Posterior vena cava (tissue), 2 donors: ENCODE results near the gene SLC25A46. TPM values are rescaled to one million over a fixed set of nuclear protein-coding genes. Genes with fewer than 3 reads are reported as not detected.
"Not testable (repeated sequence)": the region's sequence is repeated elsewhere in the genome, so short reads cannot be mapped to it uniquely, and the experiment has no call there.

Experiments
- DNase-seq: peaks from one replicate; pipeline ENCODE4 v3.0.0-alpha.2; 2020; ENCODE audit warnings: low spot score
- intact Hi-C, 2 donors: fragments of 100-400 bp; cut with DNase I; formaldehyde crosslinking; loops; one replicate each; pipeline versions ENCODE4 v1.14.1 to v1.14.2; 2022 to 2023
- long read RNA-seq, 2 donors: library from polyadenylated mRNA; unstranded; transcript quantifications; one replicate each; pipeline ENCODE4 v2.0.0, GENCODE V29; 2020 to 2021
- total RNA-seq, 2 donors: library from RNA; stranded (reverse); fragmentation: NEBNext Ultra II Directional; extraction: Animal tissue kit (Norgen Biotek cat#: 25700); gene quantifications; one replicate each; pipeline ENCODE4 v1.2.1, GENCODE V29; 2021
- donor health status: DM: yes; HTN: yes; CAD: no.
- donor health status: DM: yes; HTN: yes; CAD: no.

Gene SLC25A46
- total RNA-seq, result 10 to 100 TPM; 41.1 to 41.4 TPM
- long read RNA-seq, donor 1, full-length matches to known transcripts, result 10 of 13 reads
- long read RNA-seq, donor 1, partial matches to known transcripts, result 1 of 13 reads
- long read RNA-seq, donor 1, other reads (novel, unspliced or antisense), result 2 of 13 reads
- long read RNA-seq, donor 2, transcript SLC25A46-201 (8 exons, 2,385 nt), result major isoform, 10 of 13 reads
- long read RNA-seq, donor 2, partial matches to known transcripts, result 1 of 13 reads
- long read RNA-seq, donor 2, other reads (novel, unspliced or antisense), result 2 of 13 reads

DNA sequence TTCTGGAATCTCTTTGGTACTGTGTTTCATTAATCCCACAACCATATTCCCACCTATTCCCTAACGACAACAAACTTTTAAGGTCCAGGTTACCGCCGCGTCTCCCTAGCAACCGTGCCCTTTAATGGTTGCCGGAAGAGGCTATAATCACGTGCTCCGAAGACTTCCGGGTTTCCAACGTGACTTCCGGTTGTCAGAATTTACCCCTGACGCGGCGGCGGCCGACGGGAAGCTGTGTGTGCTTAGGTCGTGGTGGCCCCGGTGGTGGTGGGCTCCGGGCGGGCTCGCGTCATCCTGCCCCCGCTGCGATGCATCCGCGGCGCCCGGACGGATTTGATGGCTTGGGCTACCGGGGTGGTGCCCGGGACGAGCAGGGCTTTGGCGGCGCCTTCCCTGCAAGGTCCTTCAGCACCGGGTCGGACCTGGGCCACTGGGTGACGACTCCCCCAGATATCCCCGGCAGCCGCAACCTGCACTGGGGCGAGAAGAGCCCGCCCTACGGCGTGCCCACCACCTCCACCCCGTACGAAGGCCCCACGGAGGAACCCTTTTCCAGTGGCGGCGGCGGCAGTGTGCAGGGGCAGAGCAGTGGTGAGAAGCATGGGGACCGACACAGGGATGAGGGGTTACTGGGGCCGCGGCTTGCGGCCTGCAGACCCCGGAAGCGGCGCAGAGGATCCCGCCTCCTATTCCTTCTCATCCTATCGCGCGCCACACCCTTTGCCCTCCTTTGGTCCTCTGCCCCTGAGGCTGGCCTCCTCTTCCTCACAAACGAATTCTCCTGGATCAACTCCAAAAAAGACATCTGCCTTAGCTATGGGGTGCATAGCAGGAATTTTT, at the start of gene SLC25A46:
TSS of gene SLC25A46 (plus strand) at position 196 of the 840 bp plus-strand sequence. CDS start at position 309, 113 bp downstream.
- DNase-seq, result peak; percentile 95
- intact Hi-C loops, result no loop called here

DNA sequence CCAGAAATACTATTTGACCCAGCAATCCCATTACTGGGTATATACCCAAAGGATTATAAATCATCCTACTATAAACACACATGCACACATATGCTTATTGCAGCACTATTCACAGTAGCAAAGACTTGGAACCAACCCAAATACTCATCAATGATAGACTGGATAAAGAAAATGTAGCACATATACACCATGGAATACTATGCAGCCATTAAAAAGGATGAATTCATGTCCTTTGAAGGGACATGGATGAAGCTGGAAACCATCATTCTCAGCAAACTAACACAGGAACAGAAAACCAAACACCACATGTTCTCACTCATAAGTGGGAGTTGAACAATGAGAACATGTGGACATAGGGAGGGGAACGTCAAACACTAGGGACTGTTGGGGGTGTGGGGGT, 48.2 kb upstream of the SLC25A46 start:
- intact Hi-C loops, DNase-seq: not testable (repeated sequence)

DNA sequence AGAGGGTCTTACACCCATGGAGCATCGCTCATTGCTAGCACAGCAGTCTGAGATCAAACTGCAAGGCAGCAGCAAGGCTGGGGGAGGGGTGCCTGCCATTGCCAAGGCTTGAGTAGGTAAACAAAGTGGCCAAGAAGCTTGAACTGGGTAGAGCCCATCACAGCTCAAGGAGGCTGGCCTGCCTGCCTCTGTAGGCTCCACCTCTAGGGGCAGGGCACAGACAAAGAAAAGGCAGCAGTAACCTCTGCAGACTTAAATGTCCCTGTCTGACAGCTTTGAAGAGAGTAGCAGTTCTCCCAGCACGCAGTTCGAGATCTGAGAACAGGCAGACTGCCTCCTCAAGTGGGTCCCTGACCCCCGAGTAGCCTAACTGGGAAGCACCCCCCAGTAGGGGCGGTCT, 46.1 kb upstream of the SLC25A46 start:
- DNase-seq, result peak; percentile 51
- intact Hi-C loops, result not testable (repeated sequence)

DNA sequence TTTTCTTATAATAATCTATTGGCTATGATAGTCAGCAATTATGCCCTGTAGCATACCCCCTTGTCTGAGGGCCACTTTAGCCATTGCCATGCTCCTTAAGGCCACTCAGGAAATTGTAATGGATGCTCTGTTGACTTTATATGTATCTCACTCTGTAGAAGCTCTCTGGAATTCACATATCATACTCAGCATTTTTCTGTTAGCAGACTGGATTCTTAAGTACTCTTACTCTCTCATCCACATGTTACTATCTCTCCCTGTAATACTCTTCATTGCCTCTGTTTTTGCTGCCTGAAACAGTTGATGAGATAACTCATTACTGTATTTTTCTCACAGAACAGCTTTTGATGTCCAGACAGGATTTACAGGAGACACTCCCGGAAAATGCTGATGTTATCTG, 36.5 kb upstream of the SLC25A46 start:
- DNase-seq, result no peak
- intact Hi-C loops, result no loop called here

DNA sequence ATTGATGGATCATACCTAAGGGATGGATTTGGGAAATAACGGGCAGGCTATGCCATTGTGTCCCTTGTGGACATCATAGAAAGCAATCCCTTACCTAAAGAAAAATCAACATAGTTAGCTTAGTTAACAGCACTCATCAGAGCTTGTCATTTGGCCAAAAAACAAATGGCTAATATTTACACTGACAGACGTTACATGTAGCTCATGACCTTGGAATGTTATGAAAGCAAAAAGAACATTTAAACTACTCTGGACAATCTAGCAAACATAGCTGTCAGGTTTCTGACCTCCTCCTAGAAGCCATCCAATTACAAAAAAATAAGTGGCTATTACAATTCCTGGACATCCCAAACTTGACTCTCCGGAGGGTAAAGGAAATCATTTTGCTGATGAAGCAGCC, 36.1 kb upstream of the SLC25A46 start:
- DNase-seq, result no peak

DNA sequence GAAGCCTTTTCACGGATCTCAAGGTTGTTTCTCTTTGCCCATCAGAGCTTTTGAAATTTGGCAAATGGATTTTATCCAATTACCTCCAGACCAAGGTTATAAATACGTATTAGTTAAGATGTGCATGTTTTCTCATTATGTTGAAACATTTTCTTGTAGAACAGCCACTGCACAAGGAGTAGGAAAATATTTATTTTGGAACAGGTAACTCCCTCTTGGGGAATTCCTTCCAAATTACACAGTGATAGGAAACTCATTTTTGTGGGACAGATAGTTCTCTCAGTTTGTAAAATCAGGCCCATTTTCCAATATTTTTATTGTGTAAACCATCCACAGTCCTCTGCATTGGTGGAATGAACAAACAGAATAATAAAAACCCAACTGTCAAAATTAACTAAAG, 35.3 kb upstream of the SLC25A46 start:
- intact Hi-C loops, result no loop called here
- DNase-seq, result no peak

More for the DNA sequence above, 36.1 kb upstream of the SLC25A46 start:
- intact Hi-C loops, result no loop called here

DNA sequence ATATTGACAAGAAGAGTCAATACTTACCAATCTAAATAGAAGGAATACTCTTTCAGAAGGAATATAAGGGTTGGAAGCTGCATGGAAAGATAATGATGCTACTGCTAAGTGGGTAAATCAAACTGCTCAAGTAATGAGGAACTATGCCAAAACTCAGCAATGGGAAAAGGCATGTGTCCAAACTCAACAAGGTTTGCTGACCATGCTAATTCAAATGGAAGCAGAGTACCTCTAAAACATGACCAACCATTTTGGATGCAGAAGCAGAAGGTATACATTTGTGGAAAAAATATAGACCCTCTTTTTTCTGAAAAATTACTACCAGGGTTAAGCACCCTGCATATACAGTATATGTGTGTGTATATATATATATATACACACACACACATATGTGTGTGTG, 33.5 kb upstream of the SLC25A46 start:
- intact Hi-C loops, result no loop called here
- no peak for DNase-seq

DNA sequence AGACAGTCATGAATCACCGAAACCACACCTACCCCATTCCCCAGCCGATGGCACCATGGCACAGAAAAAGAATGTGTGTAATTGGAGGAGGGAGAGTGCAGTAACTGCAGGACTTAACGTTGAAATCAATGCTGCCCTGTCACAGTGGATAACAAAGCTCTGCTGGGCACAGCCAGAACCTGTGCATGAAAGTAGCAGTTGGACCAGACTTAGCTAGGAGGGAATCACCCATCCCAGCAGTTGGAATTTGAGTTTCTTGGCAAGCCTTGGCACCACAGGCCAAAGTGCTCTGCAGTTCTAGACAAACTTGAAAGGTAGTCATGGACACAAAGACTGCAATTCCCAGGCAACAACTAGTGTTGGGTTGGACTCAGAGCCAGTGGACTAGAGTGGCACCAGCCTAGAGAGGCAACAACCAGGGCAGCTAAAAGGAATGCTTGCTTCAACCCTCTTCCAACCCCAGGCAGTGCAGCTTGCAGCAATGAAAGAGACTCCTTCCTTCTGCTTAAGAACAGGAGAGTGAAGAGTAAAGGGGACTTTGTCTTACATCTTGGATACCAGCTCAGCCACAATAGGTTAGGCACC, 31.5 kb upstream of the SLC25A46 start:
- intact Hi-C loops, result no loop called here
- no peak for DNase-seq

DNA sequence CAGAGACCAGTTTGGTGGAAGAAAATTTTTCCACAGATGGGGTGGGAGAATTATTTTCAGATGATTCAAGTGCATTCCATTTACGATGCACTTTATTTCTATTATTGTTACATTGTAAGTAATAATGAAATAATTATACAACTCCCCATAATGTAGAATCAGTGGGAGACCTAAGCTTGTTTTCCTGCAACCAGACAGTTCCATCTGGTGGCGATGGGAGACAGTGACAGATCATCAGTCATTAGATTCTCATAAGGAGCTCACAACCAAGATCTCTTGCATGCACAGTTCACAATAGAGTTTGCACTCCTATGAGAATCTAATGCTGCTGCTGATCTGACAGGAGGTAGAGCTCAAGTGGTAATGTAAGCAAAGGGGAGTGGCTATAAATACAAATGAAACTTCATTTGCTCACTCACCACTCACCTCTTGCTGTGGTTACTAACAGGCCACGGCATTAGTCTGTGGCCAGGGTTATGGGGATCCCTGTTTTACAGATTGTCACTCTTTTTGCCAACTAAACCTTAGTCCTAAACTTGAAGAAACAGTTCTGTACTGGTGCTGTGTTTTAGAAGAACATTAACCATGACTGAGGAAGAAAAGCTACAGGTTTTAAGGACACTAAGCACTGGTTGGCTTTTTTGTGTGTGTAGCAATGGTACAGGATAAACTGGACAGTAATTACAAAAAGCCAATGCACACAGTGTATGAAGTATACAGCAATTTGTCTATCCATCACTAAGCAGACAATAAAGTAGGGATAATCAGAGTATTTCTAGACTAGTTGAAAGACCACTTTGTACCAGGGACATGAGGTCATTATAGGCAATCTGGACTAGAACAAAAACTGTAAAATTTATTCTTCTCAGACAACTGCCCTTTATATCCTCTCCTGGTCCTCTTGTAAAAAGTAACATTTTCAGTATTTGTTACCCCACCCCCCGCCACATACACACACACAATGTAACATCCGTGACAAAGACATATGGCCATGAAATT, 22.3 kb upstream of the SLC25A46 start:
- no peak for DNase-seq
- intact Hi-C loops, result no loop called here

DNA sequence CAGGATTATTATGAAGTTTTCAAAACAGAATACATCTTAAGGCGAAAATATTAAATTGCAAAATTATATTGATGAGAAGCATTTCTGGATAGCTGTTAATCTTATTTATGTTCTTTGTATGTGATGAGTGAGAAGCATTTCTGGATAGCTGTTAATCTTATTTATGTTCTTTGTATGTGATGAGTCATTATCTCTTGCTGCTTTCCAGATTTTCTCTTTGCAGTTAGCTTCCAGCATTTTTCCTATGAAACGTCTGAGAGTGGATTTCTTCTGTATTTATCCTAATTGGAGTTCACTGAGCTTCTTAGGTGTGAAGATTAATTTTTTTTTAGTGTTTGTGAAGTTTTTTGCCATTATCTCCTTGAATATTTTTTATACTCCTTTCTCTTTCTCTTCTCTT, 20.5 kb upstream of the SLC25A46 start:
- intact Hi-C loops, result no loop called here
- DNase-seq, result no peak

DNA sequence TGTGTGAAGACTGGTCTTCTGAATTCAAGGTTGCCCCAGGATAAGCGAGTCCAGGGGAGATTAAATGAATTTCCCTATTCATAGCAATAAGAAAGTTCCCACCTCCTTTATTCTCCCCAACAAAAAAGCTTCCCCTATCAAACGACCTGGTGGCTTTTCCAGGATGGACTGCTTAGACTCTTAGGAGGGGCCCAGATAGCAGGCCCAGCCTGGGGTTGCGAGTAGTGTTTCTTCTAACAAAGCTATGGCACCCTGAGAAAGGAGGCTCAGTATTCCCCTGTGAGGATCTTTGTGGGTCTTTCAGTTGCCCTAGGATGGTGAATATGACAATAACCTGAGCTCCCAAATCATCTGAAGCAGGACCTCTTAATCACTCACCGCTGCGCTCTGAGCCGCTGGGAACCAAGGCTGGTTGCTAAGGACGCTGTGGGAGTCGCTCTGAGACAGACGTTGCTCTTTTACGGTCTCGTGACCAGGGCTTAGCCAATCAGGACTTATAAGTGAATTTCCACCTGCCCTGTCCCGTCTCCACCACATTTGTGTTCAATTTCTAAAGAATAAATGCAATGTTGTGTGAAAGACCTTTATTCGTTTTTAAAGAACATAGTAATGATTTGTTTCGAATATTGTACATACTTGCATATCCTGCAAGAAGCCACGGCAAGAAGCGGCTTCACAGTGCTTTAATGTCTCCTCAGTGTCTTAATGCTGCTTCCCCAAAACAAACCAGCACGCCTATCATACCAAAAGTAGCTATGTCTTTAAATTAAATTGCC, 12.4 kb upstream of the SLC25A46 start, which contains the start of gene TMEM232:
TSS of gene TMEM232 (minus strand) at position 423 of the 776 bp plus-strand sequence. CDS start 59,319 bp downstream, outside the sequence.
- DNase-seq, result peak; percentile 84
- intact Hi-C loops, result no loop called here

DNA sequence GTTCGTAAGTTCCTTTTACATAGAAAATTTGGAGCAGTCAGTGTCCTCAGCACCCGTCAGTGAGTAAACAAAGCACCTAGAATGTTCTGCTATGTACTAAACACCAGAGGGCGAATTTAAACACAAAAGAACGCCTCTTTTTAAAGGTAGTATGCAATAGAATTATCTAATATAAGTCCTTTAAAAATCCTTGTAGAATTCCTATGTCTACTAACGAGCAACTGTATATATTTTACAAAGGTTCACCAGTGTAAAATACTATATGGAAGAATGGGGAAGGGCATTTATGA, 11.8 kb upstream of the SLC25A46 start:
- intact Hi-C loops, result no loop called here
- DNase-seq, result no peak

DNA sequence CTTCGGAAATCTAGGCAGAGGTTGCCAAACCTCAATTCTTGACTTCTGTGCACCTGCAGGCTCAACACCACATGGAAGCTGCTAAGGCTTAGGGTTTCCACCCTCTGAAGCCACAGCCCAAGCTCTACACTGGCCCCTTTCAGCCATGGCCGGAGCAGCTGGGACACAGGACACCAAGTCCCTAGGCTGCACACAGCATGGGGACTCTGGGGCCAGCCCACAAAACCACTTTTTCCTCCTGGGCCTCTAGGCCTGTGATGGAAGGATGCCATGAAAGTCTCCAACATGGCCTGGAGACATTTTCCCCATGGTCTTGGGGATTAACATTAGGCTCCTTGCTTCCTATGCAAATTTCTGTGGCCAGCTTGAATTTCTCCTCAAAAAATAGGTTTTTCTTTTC, 7.3 kb upstream of the SLC25A46 start:
- DNase-seq, result peak; percentile 64
- intact Hi-C loops, result not testable (repeated sequence)

DNA sequence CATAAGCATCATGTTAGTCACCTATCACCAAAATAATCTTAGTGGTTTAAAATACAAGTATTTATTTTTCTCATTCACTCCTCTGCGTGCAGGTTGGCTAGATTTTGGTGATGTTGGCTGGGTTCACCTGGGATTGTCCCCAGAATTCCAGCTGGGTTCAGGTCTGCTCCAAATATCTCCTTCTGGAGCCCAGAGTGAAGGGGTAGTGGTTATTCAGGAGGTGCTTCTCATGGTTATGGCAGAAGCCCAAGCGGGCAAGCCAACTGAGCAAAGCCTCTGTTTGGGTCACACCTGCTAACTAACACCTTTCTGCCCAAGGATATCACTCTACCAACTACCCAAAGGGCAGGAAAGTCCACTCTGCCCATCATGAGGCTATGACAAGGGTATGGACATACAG, 4.7 kb upstream of the SLC25A46 start:
- intact Hi-C loops, result no loop called here

DNA sequence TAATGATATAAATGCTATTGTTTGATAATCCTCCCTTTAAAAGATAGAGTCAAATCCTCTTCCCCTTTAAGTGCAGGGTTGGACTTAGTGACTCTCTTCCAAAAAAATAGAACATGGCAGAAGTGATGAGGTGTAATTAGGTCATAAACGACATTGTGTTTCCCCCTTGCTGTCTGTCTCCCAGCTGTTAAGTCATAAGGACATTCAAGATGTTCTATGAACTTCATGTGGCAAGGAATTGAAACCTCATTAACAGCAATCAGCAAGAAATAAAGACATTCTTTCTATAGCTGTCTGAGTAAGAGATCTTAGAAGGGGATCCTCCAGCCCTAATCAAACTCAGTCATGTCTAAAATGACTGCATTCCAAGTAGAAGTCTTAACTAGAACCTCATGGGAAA, 3.3 kb upstream of the SLC25A46 start:
- intact Hi-C loops, result no loop called here
- no peak for DNase-seq

More for the DNA sequence above, 4.7 kb upstream of the SLC25A46 start:
- DNase-seq, result no peak

DNA sequence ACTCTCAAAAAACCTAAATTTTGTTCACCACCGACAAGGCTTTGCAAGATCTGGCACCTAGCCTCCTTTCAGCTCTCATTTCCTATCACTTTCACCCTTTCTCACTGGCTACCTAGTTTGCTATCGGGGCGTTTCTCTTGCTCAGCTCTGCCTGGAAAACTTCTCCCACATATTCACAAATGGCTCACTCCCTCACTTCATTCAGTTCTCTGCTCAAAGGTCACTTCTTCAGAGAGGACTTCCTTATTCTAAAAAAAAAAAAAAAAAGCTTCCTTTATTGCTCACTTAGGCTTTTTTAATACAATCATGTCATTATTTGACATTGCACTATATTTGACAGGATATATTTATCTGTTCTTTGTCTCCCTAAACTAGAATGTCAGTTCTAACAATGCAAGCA, 2.1 kb upstream of the SLC25A46 start:
- no peak for DNase-seq
- intact Hi-C loops, result no loop called here

DNA sequence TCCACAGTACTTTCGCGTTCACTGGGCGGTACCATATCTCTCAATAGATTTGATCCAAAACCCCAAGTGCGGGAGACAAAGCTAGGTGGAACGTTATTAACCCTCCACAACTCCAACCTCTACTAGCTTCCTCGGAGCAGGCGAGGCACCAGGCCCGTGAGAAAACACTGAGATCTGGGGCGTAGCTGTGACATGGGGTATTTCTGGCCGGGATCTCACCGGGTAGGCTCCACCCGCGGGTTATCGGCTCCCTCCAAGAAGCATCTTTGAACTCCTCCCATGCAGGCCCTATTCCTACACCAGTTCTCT, 350 bp upstream of the SLC25A46 start:
- intact Hi-C loops, result no loop called here
- no peak for DNase-seq

DNA sequence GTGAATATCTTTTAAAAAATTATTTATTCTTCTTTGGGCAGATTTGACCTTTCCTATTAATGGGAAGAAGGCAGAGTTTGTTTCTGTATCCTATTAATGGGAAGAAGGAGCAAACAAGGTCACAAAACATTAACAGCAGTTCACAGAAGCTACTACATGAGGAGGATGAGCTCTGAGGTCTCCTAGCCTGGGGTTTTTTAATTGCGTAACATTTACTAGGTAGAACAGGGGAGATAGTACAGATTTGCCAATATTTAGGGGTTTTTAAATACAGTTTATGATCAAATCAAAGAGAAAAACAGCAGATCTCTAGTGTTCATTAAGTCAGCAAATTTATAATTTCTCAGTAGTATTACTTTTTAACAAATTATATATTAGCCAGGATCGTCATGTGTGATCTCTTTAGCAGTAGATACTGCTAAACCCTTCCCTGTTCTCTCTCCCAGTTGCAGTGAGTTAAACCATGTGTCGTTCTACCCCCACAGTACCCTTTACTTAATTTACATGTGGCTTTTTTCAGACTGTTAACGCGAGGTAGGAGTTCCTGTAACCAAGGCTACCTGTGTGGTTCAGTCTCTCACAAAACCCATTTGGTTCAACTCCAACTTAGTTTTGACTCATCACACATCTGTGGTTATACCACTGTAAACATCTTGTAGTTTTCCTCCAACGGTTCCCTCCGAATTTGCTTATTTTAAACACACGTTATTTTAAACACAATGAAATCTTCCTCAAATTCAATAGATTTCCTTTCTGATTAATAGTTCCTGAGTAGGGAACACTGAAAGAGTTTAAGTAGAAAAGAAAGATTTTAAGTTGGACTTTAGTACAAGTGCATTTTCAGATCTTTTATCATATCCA, 13.3 kb downstream of the SLC25A46 start:
- intact Hi-C loops, result no loop called here
- DNase-seq, result no peak
